Right forelimb (tissue), 1 donor: Measurements from ENCODE around the gene GSPT1.
"Not testable (repeated sequence)": the region's sequence is repeated elsewhere in the genome, so short reads cannot be mapped to it uniquely, and the experiment has no call there.

Experiments used
- DNase-seq: peaks from one replicate; pipeline ENCODE4 v3.0.0-alpha.2; 2018

Gene GSPT1

DNA sequence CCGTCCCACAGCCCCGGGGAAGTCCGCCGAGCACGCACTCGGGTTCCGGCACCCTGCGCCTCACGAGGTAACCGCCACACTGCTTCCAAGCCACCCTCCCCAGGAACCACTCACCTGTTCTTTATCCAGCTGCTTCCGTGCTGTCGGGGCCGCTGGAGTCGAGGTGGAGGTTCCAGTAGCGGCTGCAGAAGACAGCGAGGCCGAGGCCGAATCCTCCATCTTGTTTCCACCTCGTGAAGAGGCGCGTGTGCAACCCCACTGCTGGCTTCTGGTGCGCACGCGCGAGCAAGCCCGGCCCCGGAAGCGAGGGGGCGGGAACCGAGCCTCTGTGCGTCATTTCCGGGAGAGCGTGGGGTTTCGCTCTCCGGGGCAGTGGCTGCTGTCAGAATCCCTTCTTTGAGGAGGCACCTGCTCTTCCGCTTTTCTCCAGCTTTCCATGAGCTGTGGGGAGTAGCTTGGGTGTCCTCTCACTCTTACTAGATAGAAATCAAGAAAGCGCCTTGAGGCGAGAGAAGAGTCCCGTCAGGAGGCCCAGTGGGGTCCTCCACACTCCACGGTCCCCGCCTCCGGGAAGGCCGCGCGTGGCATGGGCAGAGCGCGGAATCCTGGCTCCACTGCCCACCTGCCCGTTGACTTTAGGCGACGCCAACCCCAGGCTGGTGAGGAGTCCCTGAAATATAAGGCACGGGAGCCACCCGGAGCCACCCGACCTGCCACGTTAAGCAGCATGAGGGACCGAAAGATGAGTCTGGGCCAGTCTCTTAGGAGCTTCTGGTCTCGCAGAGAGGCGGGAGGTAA lies 64.3 kb downstream of the GSPT1 start, which contains the start of gene RSL1D1:
Gene RSL1D1 (minus strand): TSS at position 249 of the 798 bp plus-strand sequence. CDS start 30 bp downstream, at position 219.
- peak; percentile 98 for DNase-seq

DNA sequence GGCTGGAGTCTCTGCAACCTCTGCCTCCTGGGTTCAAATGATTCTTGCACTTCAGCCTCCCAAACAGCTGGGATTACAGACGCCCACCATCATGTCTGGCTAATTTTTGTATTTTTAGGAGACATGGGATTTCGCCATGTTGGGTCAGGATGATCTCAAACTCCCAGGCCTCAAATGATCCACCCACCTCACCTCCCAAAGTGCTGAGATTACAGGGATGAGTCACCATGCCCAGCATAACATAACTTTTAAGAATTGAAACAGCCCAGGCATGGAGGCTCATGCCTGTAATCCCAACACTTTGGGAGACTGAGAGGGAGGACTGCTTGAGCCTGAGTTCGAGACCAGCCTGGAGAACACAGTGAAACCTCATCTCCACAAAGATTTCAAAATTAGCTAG lies 66.9 kb downstream of the GSPT1 start:
- DNase-seq, result no peak

DNA sequence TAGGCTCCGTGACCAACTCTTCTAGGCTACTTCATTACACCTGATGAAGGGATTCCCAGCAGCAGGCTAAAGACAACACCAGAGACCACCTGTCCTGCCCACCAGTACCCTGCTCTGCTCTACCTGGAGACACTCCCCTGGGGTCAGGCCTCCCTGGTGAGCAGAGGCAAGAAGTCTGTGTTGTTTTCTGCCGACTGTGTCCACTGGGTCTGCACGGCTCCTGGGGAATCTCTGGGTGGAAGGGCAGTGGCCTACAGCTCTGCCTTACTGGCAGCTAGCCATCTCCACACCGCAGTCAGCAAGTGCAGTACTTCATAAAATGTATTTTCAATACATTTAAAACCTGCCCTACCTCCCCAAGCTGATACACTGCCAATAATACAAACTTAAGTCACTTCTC lies 71.3 kb downstream of the GSPT1 start:
- no peak for DNase-seq

DNA sequence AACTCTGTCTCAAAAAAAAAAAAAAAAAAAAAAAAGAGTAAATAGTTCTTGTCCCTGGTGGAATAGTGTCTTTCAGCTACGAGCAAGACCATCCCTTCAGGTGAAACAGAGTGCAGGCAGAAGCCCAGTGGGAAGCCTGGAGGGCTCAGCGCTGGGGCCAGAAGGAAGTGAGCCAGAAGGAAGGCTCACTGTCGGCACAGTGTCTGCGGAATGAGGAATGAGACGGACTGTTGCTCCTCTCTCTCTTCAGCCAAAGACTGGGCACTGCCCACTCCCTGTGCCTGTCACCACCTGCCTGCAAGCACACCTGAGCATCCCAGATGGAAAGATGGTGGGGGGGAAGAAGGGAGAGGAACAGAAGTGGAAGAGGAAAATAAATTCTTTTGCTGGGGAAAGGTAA lies 71.9 kb downstream of the GSPT1 start:
- DNase-seq, result no peak

DNA sequence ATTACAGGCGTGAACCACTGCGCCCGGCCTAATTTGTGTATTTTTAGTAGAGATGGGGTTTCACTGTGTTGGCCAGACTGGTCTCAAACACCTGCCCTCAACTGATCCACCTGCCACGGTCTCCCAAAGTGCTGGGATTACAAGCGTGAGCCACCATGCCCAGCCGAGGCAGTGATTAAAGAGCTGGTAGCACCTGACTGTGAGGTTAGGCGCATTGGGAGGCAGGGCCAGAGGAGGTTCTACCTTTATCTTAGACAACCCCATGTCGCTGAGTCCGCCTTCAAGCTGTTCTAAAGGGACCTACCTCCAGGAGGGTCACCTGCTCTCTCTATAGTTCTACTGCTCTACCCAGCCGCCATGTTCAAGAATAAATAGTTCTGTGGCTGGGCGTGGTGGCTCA lies 72.5 kb downstream of the GSPT1 start:
- DNase-seq, result no peak

DNA sequence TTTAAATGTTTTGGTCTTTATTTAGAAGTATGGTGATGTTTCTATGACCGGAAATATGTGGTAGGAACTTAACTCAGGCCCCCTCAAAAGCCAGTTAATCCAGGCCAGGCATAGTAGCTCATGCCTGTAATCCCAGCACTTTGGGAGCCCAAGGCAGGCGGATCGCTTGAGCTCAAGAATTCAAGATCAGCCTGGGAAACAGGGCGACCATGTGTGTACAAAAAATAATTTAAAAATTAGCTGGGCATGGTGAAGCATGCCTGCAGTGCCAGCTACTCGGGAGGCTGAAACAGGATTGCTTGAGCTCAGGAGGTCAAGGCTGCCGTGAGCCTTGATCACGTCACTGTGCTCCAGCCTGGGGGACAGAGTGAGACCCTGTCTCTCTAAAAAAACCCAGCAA lies 74.7 kb downstream of the GSPT1 start:
- no peak for DNase-seq

DNA sequence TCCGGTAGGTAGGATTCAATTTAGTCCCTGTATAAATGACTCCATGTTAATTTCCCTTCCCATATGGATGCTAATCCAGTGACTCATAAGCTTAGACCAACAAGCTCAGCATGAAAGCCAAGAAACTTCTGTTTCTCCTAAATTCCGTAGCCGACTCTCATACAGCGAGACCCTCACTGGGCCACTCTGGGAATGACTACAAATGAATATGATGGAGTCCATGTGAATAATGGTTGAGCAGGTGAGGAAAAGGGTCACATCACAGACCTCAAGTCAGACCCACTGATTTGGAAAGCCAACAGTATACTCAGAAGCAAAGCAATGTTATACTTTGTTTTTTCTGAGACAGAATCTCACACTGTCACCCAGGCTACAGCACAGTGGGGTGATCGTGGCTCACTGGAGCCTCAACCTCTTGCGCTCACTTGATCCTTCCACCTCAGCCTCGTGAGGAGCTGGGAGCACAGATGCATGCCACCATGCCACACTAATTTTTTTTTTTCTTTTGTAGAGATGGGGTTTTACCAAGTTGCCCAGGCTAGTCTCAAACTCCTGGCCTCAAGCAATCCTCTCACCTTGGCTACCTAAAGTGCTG lies 79.0 kb downstream of the GSPT1 start:
- no peak for DNase-seq

DNA sequence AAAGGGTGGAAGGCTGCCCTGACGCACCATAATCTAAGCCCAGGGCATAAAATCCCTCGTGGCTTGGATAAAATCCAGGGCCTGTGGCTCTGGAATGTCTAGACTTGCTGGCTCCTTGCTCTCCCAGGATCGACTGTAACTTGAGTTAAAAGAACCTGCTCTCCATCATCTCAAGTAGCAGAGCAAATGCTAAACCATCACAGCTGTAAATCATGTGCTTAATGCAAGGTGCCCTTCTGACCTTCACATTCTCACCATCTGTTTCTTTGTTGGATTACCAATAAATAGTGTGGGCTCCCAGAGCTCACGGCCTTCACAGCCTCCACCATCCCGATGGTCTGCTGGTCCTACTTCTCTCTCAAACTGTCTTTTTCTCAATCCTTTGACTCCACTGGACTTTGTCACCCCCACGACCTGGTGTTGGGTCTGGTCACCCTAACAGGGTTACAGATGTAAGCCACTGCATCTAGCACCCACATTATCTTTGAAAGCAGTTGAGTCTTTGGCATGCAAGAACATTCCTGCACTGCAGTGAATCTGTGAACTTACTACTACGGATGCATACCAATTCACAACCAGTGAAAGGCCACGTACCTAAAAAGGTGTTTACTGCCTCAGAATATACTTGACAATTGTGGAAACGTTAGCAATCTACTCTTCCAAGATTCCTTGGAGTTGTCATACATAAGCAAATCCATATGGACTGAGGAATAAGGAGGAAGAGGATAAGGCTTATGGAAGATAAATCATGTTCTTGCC lies 79.7 kb downstream of the GSPT1 start:
- no peak for DNase-seq

DNA sequence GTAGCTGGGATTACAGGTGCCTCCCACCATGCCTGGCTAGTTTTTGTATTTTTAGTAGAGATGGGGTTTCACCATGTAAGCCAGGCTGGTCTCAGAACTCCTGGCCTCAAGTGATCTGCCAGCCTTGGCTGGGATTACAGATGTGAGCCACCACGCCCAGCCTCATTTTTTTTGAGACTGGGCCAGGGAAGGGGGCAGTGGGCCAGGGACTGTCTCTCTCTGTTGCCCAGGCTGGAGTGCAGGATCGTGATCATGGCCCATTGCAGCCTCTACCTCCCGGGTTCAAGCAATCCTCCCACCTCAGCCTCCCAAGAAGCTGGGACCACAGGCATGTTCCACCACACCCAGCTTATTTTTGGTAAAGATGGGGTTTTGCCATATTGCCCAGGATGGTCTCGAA lies 80.4 kb downstream of the GSPT1 start:
- DNase-seq, result no peak

DNA sequence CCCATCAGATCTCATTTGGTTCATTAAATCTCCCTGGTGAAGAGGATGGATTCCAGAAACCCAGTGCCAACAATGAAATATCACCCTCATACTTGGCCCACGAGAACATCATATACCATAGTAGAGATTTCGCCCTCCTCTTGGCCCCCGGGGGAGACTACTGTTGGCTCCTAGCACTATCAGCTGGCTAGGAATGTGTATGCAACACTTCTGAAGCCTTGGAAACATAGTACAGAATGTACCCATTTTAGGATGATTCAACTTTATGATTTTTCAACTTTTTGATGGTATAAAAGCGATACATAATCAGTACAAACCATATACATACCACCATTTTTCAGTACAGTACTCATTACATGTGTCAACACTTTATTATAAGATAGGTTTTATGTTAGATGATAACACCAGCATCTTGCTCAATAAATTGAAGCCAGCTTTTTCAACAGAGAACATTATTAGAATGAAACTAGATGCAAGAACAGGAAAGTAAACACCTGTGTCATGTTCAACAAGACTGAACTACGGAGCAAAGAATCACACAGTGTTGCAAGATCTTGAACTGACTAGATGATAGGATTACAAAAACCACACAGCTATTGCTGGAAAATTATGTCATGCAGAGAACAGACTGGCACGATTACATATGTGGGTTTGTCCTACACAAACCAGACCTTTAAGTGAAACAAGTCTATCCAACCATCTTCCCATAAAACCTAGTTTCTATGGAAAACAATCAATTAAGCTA lies 81.6 kb downstream of the GSPT1 start:
- no peak for DNase-seq

DNA sequence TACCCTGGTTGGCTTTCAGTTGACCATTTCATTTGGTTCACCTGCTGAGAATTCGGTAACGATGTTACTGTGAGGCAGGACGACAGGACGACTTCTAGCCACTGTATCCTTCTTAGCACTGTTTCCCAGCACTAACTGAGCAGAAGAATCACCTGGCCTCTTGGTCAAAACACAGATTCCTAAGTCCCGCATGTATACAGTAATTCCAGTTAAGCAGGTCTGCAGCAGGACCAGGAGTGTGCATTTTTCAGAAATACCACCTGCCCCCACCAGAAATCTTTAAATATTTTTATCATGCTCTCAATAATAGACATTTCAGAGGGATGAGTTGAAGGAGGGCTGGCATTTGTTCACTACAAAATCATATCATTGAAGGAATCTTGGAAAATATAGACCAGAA lies 87.1 kb downstream of the GSPT1 start:
- DNase-seq, result no peak

DNA sequence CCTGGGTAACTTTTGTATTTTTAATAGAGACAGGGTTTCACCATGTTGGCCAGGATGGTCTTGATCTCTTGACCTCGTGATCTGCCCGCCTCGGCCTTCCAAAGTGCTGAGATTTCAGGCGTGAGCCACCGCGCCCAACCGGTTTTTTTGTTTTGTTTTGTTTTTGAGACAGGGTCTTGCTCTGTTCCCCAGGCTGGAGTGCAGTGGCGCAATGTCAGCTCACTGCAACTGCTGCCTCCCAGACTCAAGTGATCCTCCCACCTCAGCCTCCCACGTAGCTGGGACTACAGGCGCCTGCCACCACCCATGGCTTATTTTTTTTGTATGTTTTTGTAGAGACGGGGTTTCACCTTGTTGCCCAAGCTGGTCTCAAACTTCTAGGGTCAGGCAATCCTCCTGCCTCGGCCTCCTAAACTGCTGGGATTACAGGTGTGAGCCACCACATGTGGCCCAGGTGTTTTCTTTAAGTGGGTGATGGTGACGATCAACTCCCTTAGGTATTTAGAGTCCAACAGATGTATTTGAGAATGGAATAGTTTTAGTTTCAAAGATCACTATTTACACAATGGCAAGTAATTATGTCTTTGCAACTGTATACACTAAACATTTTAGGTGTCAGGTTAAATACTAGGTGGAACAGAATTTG lies 90.1 kb downstream of the GSPT1 start:
- not testable (repeated sequence) for DNase-seq

DNA sequence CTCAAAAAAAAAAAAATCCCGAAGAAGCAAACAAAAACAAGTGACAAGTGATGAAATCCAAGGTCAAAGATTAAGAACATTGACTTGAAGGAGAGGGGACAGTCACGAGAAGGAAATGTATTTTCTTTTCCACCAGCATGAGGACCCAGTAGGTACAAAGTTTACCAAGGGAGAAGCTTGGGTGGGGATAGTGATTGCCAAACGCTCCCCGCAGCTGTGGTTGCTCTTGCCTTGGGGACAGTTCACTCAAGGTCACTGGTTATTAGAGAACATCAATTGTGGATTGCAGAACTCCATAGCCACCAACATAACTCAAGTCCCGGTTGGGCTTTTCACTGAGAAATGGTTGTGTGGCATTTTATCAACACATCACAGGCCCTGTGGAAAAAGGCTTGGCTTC lies 91.4 kb downstream of the GSPT1 start:
- no peak for DNase-seq

DNA sequence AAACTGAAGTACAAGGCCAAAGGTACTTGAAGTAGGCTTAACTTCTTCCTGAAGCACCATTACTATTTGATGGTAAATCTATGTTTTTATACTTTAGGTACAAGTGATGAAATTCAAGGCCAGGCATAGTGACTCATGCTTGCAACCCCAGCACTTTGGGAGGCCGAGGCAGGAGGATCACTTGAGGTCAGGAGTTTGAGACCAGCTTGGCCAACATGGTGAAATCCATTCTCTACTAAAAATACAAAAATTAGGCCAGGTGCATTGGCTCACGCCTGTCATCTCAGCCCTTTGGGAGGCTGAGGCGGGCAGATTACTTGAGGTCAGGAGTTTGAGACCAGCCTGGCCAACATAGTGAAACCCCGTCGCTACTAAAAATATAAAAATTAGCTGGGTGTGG lies 92.1 kb downstream of the GSPT1 start:
- DNase-seq, result not testable (repeated sequence)

DNA sequence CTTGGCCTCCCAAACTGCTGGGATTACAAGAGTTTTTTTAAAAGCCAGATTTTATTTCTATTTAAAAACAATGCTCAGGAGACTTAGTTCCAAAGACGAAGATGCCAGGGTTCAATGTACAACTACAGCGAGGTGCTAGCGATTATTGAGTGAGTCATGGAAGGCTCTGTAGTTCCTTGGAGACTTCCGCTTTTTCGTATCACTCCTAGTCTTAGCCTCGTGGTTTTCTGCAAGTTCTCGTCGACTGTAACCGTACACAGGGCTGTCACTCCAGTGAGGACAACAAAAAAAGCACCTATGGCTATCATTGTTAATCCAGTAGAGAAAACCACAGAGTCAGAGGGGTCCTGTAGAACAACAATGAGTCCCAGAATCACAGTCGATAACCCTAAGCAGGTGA lies 96.0 kb downstream of the GSPT1 start:
- no peak for DNase-seq

DNA sequence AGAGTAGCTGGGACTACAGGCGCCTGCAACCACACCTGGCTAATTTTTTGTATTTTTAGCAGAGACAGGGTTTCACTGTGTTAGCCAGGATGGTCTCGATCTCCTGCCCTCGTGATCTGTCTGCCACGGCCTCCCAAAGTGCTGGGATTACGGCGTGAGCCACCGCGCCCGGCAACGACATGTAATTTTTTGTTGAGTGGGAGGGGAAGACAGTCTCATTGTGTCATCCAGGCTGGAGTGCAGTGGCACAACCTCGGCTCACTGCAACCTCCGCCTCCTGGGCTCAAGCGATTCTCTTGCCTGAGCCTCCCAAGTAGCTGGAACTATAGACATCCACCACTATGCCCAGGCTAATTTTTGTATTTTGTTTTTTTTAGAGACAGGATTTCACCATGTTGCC lies 96.8 kb downstream of the GSPT1 start:
- DNase-seq, result not testable (repeated sequence)
